Measurements from ENCODE around the gene SRGAP3.
A peak's percentile ranks its signal among the peaks of the same experiment; 100 is the strongest.

The SRGAP3 gene

GRCh38 chr3:9007213-9007612, 242.2 kb downstream of the SRGAP3 start:
- DNase-seq = no peak

DNA sequence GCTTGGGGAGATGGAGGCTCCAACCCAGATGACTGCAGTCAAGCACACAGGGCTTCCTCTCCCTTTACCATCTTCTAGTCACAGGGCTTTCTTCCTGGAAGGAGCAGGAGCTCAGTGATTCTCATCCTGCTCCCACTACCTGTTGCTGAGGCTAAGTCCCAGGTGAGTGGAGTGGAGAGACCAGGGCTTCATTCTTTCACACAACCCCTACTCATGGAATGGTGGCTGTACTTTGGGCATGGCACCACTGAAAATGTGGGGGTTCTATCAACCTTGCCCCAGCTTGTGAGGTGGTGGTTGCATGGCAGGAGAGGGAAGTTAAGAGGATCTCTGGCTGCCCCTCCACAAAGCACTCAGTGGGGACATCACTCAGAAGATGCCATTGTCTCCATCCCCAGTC, 249.4 kb downstream of the SRGAP3 start:
- DNase-seq = no peak

DNA sequence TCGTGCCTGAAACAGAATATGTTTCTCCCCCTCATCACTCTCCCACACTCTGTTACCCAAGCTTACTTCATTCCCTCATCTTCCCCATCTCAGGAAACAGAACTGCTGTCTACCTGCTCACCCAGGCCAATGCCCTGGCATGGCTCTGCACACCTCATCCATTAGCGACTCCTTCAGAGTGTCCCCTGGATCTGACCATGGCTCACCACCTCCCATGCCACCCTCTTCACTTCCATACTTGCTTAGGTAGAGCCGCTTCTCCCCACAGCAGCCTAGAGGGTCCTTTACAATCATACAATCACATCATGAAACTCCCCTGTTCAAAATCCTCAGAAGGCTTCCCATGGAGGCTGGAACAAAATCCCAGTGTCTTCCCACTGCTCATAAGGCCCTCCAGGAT, 252.3 kb downstream of the SRGAP3 start:
- no peak for DNase-seq

DNA sequence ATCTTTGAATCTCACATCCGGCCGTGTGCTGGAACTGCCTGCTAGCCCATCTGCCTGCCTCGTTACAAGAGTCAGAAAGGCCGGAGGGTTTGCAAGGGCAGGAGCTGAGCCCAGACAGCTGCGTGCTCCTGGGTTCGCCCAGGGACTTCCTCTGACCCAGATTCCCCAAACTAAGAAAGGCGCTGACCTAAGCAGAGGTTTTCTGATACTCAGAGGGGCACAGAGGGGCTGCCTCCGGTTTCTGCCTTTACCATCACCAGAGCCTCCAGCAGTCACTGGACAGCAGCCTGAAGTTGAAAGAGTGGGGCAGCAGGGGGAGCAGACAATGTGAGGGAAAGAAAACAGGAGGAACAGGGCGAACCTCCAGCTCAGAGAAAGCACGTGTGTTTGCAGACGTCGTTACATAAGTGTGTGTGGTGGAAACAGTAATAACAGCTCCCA, 252.7 kb downstream of the SRGAP3 start:
- no peak for DNase-seq

GRCh38 chr3:8996216-8996615, 253.2 kb downstream of the SRGAP3 start:
- no peak for DNase-seq

- DNase-seq = no peak
These were observed 255.2 kb downstream of the SRGAP3 start for GRCh38 chr3:8994226-8994625.

- no peak for DNase-seq
These were observed 256.1 kb downstream of the SRGAP3 start for GRCh38 chr3:8993331-8993730.

DNA sequence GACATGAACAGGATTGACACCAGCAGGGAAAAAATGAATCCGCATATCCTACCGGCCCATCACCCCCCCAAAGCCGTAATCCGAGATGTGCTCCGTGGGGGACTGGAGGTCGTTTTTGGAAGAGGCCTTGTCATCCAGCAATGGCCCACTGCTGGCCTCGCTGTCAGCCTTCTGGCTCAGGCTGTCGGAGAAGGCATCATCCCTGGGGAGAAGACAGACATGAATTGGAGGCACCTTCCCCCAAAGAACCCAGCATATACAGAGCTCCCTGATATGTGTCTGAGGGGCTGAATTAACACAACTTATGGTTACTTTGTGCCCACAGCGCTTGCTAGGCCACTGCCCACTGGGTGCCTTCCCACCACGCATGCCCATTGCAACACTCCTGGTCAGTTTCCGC, 256.6 kb downstream of the SRGAP3 start:
- DNase-seq = no peak

- no peak for DNase-seq
These were observed 257.2 kb downstream of the SRGAP3 start for GRCh38 chr3:8992199-8992598.

DNA sequence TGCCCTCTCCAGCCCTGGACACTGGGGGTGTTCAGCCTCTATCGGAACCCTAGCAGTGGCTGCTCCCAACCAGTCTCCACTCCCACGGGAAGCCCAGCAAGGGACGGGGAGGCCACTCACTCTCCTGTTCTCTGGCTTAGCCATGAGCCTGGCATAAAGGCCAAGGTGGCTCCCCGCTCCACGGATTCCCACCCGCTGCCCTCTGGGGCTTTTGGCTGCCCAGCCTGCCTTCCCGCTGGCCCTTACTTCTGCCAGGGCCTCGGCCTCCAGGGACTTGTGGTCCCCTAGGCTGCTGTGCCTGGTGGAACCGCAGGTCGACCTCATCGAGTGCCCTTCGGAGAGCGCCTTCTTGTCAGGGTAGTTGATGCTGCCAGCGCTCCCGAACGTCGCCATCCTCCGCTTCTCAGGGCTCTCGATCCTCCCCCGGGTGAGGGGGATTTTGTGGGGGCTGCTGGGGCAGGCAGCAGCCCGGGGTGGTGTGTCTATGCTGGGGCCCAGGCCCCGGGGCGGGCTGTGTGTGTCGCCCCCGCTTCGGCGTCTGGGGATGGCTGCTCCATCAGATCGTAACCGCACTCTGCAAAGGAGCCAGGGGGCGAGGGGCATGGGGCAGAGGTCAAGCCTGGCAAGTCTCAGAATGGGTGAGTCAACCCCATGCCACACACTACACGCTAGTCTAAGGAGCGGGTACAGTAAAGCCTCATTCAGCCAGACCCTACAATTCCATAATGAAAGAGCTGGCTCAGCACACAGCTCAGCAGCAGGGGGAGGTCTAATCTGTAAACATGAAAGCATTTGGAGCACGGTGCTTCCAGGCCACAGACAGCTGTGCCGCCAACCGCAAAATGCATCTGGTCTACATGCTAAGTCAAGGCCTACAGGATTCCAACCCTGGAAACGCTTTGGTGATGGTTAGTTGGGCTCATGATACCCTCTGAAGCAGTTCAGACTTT, 258.9 kb downstream of the SRGAP3 start:
- no peak for DNase-seq

DNA sequence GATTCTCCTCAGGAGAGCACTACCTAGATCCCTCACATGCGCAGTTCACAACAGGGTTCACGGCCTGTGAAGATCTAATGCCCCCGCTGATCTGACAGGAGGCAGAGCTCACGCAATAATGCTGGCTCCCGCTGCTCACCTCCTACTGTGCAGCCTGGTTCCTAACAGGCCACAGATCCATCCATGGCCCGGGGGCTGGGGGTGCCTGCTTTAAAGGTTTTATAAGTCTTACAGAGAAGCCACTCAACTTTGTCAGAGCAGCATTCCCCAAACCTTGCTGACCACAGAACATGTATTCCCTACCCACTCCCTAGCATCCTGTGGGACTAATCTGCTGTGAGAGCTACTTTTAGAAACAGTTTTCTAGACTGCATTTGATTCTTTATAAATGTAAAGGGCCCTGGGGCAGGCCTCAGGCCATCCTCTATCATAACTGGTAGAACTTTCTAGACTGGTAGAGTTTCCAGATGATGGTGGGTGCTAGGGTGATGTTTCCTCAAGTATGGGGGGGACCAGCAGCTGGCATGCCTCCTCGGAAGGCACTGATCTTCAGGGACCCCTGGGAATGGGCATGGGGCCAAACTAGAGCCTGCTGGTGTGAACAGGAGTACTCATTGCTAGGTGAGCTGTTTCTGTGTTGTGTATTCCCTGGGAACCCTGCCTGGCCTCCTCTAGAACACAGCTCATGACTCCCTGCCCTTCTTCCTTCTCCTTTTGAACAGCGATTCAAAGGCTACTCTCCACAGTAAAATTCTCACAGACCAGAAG, 260.5 kb downstream of the SRGAP3 start:
- no peak for DNase-seq

- no peak for DNase-seq
These were observed 261.1 kb downstream of the SRGAP3 start for GRCh38 chr3:8988384-8988655.

GRCh38 chr3:8987645-8988383, 261.6 kb downstream of the SRGAP3 start:
- peak; percentile 77 for DNase-seq

DNA sequence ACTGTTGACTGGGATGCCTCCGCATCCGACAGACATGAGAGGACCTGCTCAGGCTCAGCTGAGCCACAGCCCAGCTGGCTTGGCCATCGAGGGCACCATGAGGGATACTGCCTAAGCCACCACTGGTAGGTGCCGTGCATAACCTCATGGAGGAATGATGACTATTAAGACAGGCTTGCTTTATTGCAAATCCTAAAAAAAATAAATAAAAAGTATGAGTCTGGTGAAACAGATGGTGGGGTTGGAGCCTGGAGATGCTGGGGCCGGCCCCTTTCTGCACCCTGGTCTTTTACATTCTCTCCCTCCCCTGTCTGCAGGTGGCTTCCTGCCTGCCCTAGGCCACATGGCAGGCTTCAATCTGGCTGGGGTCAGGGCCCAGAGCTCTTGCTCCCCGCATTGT, 262.2 kb downstream of the SRGAP3 start:
- DNase-seq = no peak

GRCh38 chr3:8986741-8987140, 262.7 kb downstream of the SRGAP3 start:
- DNase-seq = no peak

DNA sequence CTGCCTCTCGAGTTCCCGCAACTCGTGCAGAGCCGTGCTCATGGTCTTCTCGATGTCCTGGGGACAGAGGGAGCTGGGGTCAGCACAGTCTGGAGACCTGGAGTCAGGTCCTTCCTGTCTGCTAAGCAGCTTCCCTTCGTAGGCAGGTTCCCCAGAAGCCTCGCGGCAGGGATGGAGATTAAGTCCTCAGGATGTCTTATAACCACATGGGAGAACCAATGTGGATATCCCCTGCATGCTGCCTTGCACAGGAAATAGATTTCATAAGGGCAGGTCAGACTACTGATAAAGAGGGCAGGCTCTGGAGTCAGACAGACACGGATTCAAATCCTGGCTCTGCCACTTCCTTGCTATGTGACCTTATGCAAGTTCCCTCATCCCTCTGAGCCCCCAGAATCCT, 263.6 kb downstream of the SRGAP3 start:
- no peak for DNase-seq

- DNase-seq = no peak
These were observed 264.0 kb downstream of the SRGAP3 start for GRCh38 chr3:8985411-8985831.

GRCh38 chr3:8984526-8984925, 264.9 kb downstream of the SRGAP3 start:
- DNase-seq = no peak

DNA sequence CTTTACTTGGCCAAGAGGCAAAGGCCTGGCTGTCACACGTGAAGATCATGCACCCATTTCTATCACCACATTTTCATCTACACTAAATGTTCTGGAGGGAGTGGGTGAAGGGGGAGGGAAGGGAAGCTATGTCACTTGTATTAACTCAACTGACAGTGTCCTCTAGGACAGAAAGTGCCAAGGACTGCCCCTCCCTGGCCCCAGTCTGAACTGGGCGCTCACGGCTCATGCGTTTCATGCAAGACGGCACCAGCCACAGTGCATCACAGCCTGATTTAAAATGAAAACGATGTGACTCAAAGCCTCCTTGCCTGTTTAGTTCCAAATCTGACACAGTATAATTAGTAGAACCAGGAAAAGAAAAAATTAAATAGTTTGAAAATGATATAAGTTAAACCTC, 265.4 kb downstream of the SRGAP3 start:
- no peak for DNase-seq

GRCh38 chr3:8983591-8983990, 265.9 kb downstream of the SRGAP3 start:
- DNase-seq = no peak

- no peak for DNase-seq
These were observed 266.4 kb downstream of the SRGAP3 start for GRCh38 chr3:8983026-8983425.

DNA sequence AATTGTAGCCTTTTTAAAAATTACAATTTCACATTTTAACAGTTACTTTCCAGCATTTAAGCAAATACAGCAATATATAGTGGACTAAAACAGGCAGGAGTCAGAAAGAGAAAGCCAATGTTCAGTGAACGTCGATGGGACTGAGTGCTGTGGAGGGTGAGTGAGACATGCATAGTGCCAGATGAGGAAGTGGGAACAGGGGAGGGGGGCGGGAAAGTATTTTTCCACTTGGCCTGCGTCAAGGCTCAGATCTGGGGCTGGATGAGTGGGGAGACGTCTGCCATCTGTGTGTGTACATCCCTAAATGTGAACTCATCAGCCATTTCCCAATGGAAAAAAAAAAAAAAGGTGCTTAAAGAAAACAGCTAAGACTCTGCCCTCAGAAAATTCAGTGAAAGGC, 266.9 kb downstream of the SRGAP3 start:
- DNase-seq = no peak

DNA sequence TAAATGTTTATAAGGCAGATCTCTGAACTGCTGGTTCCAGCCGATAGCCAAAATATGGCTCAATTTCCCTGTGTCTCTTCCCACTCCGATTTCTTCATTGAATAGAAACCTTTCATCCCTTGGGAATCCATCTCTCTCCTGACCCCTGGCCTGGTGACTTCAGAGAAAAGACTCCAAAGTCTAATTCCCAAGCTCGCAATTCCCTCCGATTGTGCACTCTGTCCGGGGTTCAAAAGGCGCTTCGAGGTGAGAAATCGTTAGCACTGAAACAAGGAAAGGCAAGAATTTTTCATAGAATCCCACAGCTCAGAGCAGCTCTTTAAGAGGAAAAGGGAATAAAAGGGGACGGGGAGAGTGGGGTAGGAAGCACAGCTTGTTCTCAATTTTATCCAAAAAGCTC, 267.7 kb downstream of the SRGAP3 start:
- no peak for DNase-seq

DNA sequence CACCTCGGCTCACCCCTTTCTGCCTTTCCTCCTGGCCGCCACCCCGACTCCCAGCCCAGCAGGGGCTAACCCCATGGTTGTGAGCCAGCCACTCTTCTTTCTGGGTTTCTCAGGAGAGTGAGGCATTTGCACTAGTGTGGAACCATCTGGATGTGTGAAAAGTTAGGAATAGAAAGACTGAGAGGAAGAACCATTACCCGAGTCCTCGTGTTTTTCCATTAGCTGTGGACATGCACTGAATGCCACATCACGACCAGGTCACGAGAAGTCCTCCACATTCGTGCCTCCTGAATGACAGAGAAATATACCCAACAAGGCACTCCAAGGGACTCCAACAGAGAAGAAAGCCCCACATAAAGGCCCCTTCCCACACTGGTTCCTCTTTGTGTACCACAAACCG, 268.1 kb downstream of the SRGAP3 start:
- no peak for DNase-seq
